D721Med (cell line): ENCODE data around the gene POMGNT1.

Experiments used
- DNase-seq: peaks from one replicate; pipeline ENCODE4 v3.0.0; 2011; ENCODE audit warnings: low spot score; ENCODE audit not compliant: insufficient read length
- FAIRE-seq: peaks from 2 replicates; lab custom pipeline; 2011; peaks lifted over from hg19 to GRCh38; lab: Jason Lieb, UNC
- CTCF ChIP-seq: IDR thresholded peaks from 2 replicates; pipeline ENCODE4 v1.5.1; 2012; ENCODE audit warnings: mild to moderate bottlenecking, control low read depth; ENCODE audit not compliant: insufficient read depth; ENCODE audit errors: missing control alignments

POMGNT1 gene

GRCh38 chr1:46186076-46186475 lies 12.2 kb downstream of the POMGNT1 start:
- DNase-seq: no peak
- no peak for FAIRE-seq
- no peak for TF ChIP-seq CTCF

- no peak for TF ChIP-seq CTCF
- FAIRE-seq (no peak), DNase-seq (no peak)
Observed at GRCh38 chr1:46184920-46185658, 13.1 kb downstream of the POMGNT1 start.

GRCh38 chr1:46183926-46184557 lies 14.2 kb downstream of the POMGNT1 start:
- FAIRE-seq (no peak), DNase-seq (no peak)
- TF ChIP-seq CTCF: no peak

GRCh38 chr1:46183079-46183847 lies 15.0 kb downstream of the POMGNT1 start:
- TF ChIP-seq CTCF: no peak
- FAIRE-seq (no peak), DNase-seq (no peak)

- DNase-seq (no peak), FAIRE-seq (no peak)
- no peak for TF ChIP-seq CTCF
Observed at GRCh38 chr1:46181343-46182260, 16.6 kb downstream of the POMGNT1 start.

DNA sequence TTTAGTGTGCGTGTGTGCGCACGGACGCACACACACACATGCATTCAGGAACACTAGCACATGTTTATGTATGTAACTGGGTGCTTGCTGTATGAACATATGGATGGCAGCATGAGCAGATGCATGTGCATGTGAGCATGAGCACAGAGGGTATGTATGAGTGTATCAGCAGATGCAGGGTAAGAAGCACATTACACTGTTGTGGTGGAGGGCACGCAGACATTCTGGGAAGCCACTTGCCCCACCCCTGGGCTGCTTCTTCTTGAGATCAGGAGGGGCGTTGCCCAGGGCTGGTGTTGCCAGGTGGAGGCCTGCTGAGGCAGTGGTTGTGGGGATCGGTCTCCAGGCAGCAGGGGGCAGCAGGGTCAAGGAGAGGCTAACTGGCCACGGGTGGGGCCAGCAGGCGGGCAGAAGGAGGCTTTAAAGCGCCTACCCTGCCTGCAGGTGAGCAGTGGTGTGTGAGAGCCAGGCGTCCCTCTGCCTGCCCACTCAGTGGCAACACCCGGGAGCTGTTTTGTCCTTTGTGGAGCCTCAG lies 18.1 kb downstream of the POMGNT1 start:
- DNase-seq (no peak), FAIRE-seq (no peak)
- no peak for TF ChIP-seq CTCF
